Esophagus muscularis mucosa (tissue), 4 donors: Measurements from ENCODE around the gene PIGX.

Source experiments
- CTCF ChIP-seq, 3 experiments: fragments of 200-600 bp in 2 of 3; fragments of 450-650 bp in 1 of 3; sonication (generic) in 2 of 3; IDR thresholded peaks; one replicate each; pipeline ENCODE4 v1.5.1; 2017 to 2019; ENCODE audit warnings: antibody characterized with exemption in 3 of 3, mild to moderate bottlenecking in 2 of 3, moderate library complexity in 1 of 3
- EP300 ChIP-seq: sonication (generic); formaldehyde crosslinking; IDR thresholded peaks from one replicate; pipeline ENCODE4 v1.6.1; 2017; ENCODE audit warnings: antibody characterized with exemption
- POLR2A ChIP-seq: fragments of 450-650 bp; IDR thresholded peaks from one replicate; pipeline ENCODE4 v1.6.1; 2017; ENCODE audit warnings: antibody characterized with exemption, moderate library complexity, mild to moderate bottlenecking, low read depth
- POLR2AphosphoS5 ChIP-seq, 2 donors: sonication (generic); formaldehyde crosslinking; IDR thresholded peaks; one replicate each; pipeline ENCODE4 v1.6.1; 2017; ENCODE audit warnings: antibody characterized with exemption in 2 of 2

- TF ChIP-seq POLR2A = no peak
- TF ChIP-seq CTCF (IDR thresholded peaks at IDR 0.05) = no peak
- TF ChIP-seq EP300 = no peak
- peak; percentile 7 to 11 for TF ChIP-seq POLR2AphosphoS5 (IDR thresholded peaks at IDR 0.05)
These were observed 23.8 kb upstream of the PIGX start for GRCh38 chr3:196688349-196688748.
